Activated CD4-positive, CD25-positive, alpha-beta regulatory T cell treated with anti-CD3 and anti-CD28 coated beads, Interleukin-2, amount 50 U/mL, for 72 hours (primary cell): ENCODE results near the gene PTPRJ.

Experiments used
- DNase-seq: peaks from one replicate; pipeline ENCODE4 v3.0.0; 2021

The PTPRJ gene

GRCh38 chr11:48043111-48043990 lies 63.0 kb downstream of the PTPRJ start:
- DNase-seq = no peak

GRCh38 chr11:48043991-48044512 lies 63.7 kb downstream of the PTPRJ start:
- no peak for DNase-seq

- DNase-seq = no peak
Measured at GRCh38 chr11:48044577-48044976, 64.2 kb downstream of the PTPRJ start.

- no peak for DNase-seq
Measured at GRCh38 chr11:48045536-48045935, 65.2 kb downstream of the PTPRJ start.

GRCh38 chr11:48047616-48048015 lies 67.3 kb downstream of the PTPRJ start:
- no peak for DNase-seq

- DNase-seq = no peak
Measured at GRCh38 chr11:48049036-48049435, 68.7 kb downstream of the PTPRJ start.

- DNase-seq = no peak
Measured at GRCh38 chr11:48050304-48050703, 69.9 kb downstream of the PTPRJ start.

GRCh38 chr11:48051217-48051830 lies 71.0 kb downstream of the PTPRJ start:
- DNase-seq = no peak

GRCh38 chr11:48052183-48053044 lies 72.1 kb downstream of the PTPRJ start:
- DNase-seq = no peak

GRCh38 chr11:48054994-48055291 lies 74.6 kb downstream of the PTPRJ start:
- no peak for DNase-seq

- DNase-seq = peak; percentile 59
Measured at GRCh38 chr11:48055292-48056132, 75.2 kb downstream of the PTPRJ start.

- DNase-seq = no peak
Measured at GRCh38 chr11:48056325-48057183, 76.2 kb downstream of the PTPRJ start.

- DNase-seq = no peak
Measured at GRCh38 chr11:48058064-48058463, 77.7 kb downstream of the PTPRJ start.

- no peak for DNase-seq
Measured at GRCh38 chr11:48058788-48059187, 78.4 kb downstream of the PTPRJ start.

GRCh38 chr11:48062649-48063048 lies 82.3 kb downstream of the PTPRJ start:
- no peak for DNase-seq

GRCh38 chr11:48063424-48063978 lies 83.1 kb downstream of the PTPRJ start:
- no peak for DNase-seq

- DNase-seq = no peak
Measured at GRCh38 chr11:48064306-48064705, 83.9 kb downstream of the PTPRJ start.

- DNase-seq = no peak
Measured at GRCh38 chr11:48066881-48067800, 86.8 kb downstream of the PTPRJ start.

GRCh38 chr11:48073031-48073861 lies 92.9 kb downstream of the PTPRJ start:
- DNase-seq = no peak
